Transverse colon (tissue), 4 donors: ENCODE measurements around the gene CEACAM1. TPM values are rescaled to one million over a fixed set of nuclear protein-coding genes. Genes with fewer than 3 reads are reported as not detected.

Experiments
- DNase-seq: peaks from one replicate; pipeline ENCODE4 v3.0.0-alpha.2; 2019
- H3K27ac ChIP-seq, 4 donors: fragments of 200-600 bp; sonication (generic); 2 replicates each; pipeline ENCODE4 v1.5.1; 2016 to 2018; ENCODE audit warnings: inconsistent platforms in 4 of 4
- H3K27me3 ChIP-seq: fragments of 200-600 bp; sonication (generic); 2 replicates; pipeline ENCODE4 v1.5.1; 2017; ENCODE audit warnings: inconsistent platforms
- H3K36me3 ChIP-seq, 4 donors: fragments of 200-600 bp; sonication (generic); 2 replicates each; pipeline ENCODE4 v1.5.1; 2017 to 2019; ENCODE audit warnings: inconsistent platforms in 4 of 4
- H3K4me1 ChIP-seq, 4 donors: fragments of 200-600 bp; sonication (generic); 2 replicates each; pipeline ENCODE4 v1.5.1; 2017 to 2020; ENCODE audit warnings: inconsistent platforms in 4 of 4
- H3K4me3 ChIP-seq, 4 donors: fragments of 200-600 bp; sonication (generic); 1 replicate in 1 of 4; 2 replicates in 3 of 4; pipeline versions ENCODE4 v1.5.1 to v1.6.1; 2017 to 2019; ENCODE audit warnings: inconsistent platforms in 4 of 4
- H3K9me3 ChIP-seq, 2 donors: fragments of 200-600 bp; sonication (generic); 2 replicates each; pipeline ENCODE4 v1.5.1; 2017 to 2019; ENCODE audit warnings: inconsistent platforms in 2 of 2
- EP300 ChIP-seq: sonication (generic); formaldehyde crosslinking; IDR thresholded peaks from one replicate; pipeline ENCODE4 v1.6.1; 2017; ENCODE audit warnings: antibody characterized with exemption, low read depth
- POLR2A ChIP-seq: fragments of 450-650 bp; IDR thresholded peaks from one replicate; pipeline ENCODE4 v1.6.1; 2016; ENCODE audit warnings: antibody characterized with exemption, mild to moderate bottlenecking, moderate library complexity
- POLR2AphosphoS5 ChIP-seq, 3 donors: sonication (generic); formaldehyde crosslinking; IDR thresholded peaks; one replicate each; pipeline ENCODE4 v1.6.1; 2016; ENCODE audit warnings: antibody characterized with exemption in 3 of 3
- WGBS, 2 donors: methylation state at CpG; one replicate each; pipeline ENCODE4 v1.1.5; 2018; ENCODE audit warnings: low coverage in 1 of 2; 5-methylcytosine and 5-hydroxymethylcytosine counted together
- in situ Hi-C, 4 donors: fragments of 200-750 bp; cut with MboI; loops; one replicate each; pipeline versions ENCODE4 v1.15.0 to v1.15.1; 2017; ENCODE audit warnings: low sequenced_read_pairs in 3 of 4, low pct_ligation_motif_present in 1 of 4, low pct_unique_long_range_greater_than_20kb in 1 of 4
- intact Hi-C: fragments of 100-400 bp; cut with DNase I; formaldehyde crosslinking; loops from one replicate; pipeline ENCODE4 v1.15.1; 2023; ENCODE audit warnings: low total_unique reads
- total RNA-seq, 4 donors: library from RNA; depleted of rRNA; stranded (reverse); fragments of >200 nt; gene quantifications; one replicate each; pipeline ENCODE4 v1.1.0, GENCODE V29; 2016
- TF ChIP-seq, protein P1 (sequence below), 5 experiments: fragments of 200-600 bp in 3 of 5; fragments of 450-650 bp in 2 of 5; sonication (generic) in 3 of 5; IDR thresholded peaks; 1 replicate in 2 of 5; 2 replicates in 3 of 5; pipeline ENCODE4 v1.5.1; 2016 to 2017; ENCODE audit warnings: antibody characterized with exemption in 5 of 5, inconsistent platforms in 3 of 5, mild to moderate bottlenecking in 2 of 5, moderate library complexity in 1 of 5

Gene CEACAM1
- total RNA-seq, 4 donors from 2014 or later, result 38.6 to 835 (median 564) TPM

DNA sequence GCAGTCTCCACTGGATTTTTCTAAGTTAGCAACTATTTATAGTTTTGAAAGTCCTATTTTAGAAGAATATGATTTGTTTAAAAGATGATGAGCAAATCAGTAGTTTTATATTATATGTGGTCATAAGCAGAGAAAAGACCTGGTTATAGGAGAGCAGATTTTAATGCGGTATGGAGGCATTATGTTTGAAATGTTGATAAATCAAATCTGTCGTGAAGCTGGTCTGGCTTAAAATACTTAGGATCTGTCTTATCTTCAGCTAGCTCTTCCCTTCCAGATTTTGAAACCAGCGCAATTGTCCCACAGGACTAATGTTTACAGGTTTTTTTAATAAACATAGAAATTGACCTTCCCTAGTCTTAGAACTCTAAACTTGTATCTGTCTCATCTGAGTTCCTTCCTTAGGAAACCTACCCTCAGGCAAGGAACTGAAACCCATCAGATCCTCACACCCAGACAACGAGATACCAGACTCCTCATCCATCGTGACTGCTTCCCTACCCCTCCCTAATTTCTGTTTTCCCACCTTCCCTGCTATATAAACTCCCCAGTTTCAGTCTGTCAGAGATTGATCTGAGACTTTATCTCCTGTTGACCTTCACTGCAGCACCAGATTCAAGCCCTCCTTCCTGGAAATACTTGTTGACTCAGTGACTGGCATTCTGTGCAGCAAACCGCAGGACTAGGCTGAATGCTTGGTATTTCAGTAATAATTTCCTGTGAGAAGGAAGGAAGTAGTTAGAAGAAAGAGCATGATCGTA, 47.8 kb downstream of the CEACAM1 start:
- Histone ChIP-seq H3K36me3 (no peaks in the 10 kb centered on the region), H3K9me3 (no peaks in the 10 kb centered on the region), H3K27ac (no peak overlapping the region), H3K4me1 (peaks cover 0 to 7% (median 0%) of the 10 kb centered on the region in 4 donors), H3K27me3 (no peaks in the 10 kb centered on the region), H3K4me3 (no peak overlapping the region)
- in situ Hi-C loops (no loop called here), intact Hi-C loops (no loop called here)
- DNase-seq, result no peak
- WGBS, 2 donors, result 54 to 63% methylated on average over 6 to 7 of the region's 7 CpGs
- TF ChIP-seq POLR2AphosphoS5 (IDR thresholded peaks at IDR 0.05), result no peak
- TF ChIP-seq, protein P1, sequence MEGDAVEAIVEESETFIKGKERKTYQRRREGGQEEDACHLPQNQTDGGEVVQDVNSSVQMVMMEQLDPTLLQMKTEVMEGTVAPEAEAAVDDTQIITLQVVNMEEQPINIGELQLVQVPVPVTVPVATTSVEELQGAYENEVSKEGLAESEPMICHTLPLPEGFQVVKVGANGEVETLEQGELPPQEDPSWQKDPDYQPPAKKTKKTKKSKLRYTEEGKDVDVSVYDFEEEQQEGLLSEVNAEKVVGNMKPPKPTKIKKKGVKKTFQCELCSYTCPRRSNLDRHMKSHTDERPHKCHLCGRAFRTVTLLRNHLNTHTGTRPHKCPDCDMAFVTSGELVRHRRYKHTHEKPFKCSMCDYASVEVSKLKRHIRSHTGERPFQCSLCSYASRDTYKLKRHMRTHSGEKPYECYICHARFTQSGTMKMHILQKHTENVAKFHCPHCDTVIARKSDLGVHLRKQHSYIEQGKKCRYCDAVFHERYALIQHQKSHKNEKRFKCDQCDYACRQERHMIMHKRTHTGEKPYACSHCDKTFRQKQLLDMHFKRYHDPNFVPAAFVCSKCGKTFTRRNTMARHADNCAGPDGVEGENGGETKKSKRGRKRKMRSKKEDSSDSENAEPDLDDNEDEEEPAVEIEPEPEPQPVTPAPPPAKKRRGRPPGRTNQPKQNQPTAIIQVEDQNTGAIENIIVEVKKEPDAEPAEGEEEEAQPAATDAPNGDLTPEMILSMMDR (IDR thresholded peaks at IDR 0.05), result no peak
- no peak for TF ChIP-seq POLR2A
- no peak for TF ChIP-seq EP300

DNA sequence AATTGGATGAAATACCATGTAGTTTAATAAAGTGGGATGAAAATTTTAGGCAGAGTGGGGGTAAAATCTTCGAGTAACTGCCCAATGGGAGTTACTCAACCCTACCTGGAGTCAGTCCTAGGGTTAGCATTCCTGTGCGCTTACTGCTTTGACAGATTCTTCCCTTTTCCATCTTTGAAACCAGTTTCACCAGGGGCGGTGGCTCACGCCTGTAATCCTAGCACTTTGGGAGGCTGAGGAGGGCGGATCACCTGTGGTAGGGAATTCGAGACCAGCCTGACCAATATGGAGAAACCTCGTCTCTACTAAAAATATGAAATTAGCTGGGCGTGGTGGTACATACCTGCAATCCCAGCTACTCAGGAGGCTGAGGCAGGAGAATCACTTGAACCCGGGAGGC, 48.5 kb downstream of the CEACAM1 start:
- intact Hi-C loops, result no loop called here
- TF ChIP-seq EP300 (no peak), POLR2A (no peak), POLR2AphosphoS5 (IDR thresholded peaks at IDR 0.05) (no peak)
- TF ChIP-seq, protein P1 (IDR thresholded peaks at IDR 0.05), result no peak
- DNase-seq, result no peak
- in situ Hi-C loops, result no loop called here
- peaks cover 0 to 7% (median 0%) of the 10 kb centered on the region in 4 donors for H3K4me1 ChIP-seq
- no peaks in the 10 kb centered on the region for H3K27me3 ChIP-seq
- WGBS, 2 donors, result 90 to 100% methylated on average over 2 to 9 of the region's 9 CpGs
- no peak overlapping the region for H3K27ac ChIP-seq
- no peak overlapping the region for H3K4me3 ChIP-seq
- no peaks in the 10 kb centered on the region for H3K9me3 ChIP-seq
- no peaks in the 10 kb centered on the region for H3K36me3 ChIP-seq

DNA sequence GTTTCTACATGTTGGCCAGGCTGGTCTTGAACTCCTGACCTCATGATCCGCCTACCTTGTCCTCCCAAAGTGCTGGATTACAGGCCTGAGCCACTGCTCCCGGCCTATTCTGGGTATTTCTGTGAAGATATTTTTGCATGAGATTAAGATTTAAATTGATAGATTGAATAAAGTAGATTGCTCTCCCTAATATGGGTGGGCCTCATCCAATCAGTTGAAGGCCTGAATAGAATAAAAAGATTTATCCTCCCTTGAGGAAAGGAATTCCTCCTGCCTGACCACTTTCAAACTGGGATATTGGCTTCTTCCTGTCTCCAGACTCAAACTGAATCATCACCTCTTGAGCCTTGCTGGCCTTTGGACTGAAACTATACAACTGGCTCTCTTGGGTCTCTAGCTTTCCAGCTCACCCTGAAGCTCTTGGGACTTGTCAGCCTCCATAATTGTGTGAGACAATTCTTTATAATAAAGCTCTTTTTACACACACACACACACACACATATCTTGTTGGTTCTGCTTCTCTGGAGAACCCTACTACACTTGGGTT, 49.4 kb downstream of the CEACAM1 start:
- Histone ChIP-seq H3K4me3 (no peak overlapping the region), H3K27ac (no peak overlapping the region), H3K9me3 (no peaks in the 10 kb centered on the region), H3K36me3 (no peaks in the 10 kb centered on the region), H3K27me3 (no peaks in the 10 kb centered on the region), H3K4me1 (peaks cover 0 to 7% (median 0%) of the 10 kb centered on the region in 4 donors)
- TF ChIP-seq EP300 (no peak), POLR2AphosphoS5 (IDR thresholded peaks at IDR 0.05) (no peak), POLR2A (no peak)
- TF ChIP-seq, protein P1 (IDR thresholded peaks at IDR 0.05), result no peak
- WGBS, 2 donors, result 93 to 100% methylated on average over 1 to 2 of the region's 2 CpGs
- no peak for DNase-seq
- intact Hi-C loops, result no loop called here
- in situ Hi-C loops, result no loop called here

DNA sequence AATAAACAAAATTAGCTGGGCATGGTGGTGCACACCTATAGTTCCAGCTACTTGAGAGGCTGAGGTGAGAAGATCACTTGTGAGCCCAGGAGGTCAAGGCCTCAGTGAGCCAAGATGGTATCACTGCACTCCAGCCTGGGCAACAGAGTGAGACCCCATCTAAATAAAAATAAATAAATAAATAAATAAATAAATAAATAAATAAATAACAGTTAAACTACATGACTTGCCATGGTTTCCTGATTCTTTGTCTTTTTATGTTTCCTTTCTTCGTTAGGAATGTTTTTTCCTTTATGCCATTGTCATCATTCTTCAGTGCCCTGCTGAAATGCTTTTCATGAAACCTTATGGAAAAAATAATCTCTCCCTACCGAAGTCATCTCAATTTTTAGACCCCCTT, 50.3 kb downstream of the CEACAM1 start:
- 87 to 100% methylated on average over 2 of the region's 2 CpGs for WGBS, 2 donors
- TF ChIP-seq POLR2A, result no peak
- TF ChIP-seq POLR2AphosphoS5 (IDR thresholded peaks at IDR 0.05), result no peak
- no peak for TF ChIP-seq EP300
- TF ChIP-seq, protein P1 (IDR thresholded peaks at IDR 0.05), result no peak
- H3K27ac ChIP-seq, result no peak overlapping the region
- H3K9me3 ChIP-seq, result no peaks in the 10 kb centered on the region
- H3K4me1 ChIP-seq, result peaks cover 0 to 7% (median 0%) of the 10 kb centered on the region in 4 donors
- no peaks in the 10 kb centered on the region for H3K27me3 ChIP-seq
- no peak for DNase-seq
- no peak overlapping the region for H3K4me3 ChIP-seq
- H3K36me3 ChIP-seq, result no peaks in the 10 kb centered on the region
- intact Hi-C loops (no loop called here), in situ Hi-C loops (no loop called here)
